Uterine smooth muscle cell (primary cell): ENCODE results near the gene TIMP3. TPM values are rescaled to one million over a fixed set of nuclear protein-coding genes. Genes with fewer than 3 reads are reported as not detected.

Experiments used
- total RNA-seq: library from RNA; depleted of rRNA; stranded (reverse); fragments of >200 nt; gene quantifications from 2 replicates; pipeline ENCODE4 v1.2.3, GENCODE V29; 2014

TIMP3 gene
- 31.6 and 38.2 TPM in 2 replicates for total RNA-seq

DNA sequence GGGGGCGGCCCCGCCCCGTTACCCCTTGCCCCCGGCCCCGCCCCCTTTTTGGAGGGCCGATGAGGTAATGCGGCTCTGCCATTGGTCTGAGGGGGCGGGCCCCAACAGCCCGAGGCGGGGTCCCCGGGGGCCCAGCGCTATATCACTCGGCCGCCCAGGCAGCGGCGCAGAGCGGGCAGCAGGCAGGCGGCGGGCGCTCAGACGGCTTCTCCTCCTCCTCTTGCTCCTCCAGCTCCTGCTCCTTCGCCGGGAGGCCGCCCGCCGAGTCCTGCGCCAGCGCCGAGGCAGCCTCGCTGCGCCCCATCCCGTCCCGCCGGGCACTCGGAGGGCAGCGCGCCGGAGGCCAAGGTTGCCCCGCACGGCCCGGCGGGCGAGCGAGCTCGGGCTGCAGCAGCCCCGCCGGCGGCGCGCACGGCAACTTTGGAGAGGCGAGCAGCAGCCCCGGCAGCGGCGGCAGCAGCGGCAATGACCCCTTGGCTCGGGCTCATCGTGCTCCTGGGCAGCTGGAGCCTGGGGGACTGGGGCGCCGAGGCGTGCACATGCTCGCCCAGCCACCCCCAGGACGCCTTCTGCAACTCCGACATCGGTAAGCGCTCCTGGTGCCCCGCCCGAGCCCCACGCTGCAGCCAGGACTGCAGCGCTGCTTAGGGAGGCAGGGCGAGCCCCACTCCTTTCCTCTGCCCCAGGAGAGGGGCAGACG lies at the start of gene TIMP3:
TIMP3 (plus strand) TSS at position 169 of the 700 bp plus-strand sequence; CDS start at position 466, 297 bp downstream.

